ENCODE measurements around the gene CCDC18.
A peak's percentile ranks its signal among the peaks of the same experiment; 100 is the strongest.

The CCDC18 gene

DNA sequence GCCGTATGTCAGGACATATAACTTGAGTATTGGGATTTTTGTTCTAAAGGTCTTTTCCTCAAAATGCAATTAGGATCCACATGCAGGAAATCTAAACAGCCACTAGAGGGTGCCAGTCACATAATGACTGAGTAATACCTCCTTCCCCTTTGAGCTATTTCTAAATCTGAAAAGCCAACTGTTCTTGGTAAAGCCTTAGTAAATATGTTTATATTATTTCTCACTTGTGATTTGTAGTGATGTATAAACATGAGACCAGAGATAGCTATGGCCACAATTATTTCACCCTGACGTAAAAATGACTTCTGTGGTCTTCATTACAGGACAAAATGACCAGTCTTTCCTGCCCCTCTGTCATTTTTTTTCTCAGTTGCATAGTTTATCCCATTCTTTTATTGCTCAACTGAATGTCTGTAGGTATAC lies 124.2 kb downstream of the CCDC18 start:
- DNase-seq (ENCODE audit: low read depth in 2 of 2) = peak in 1 of 2 donors; percentile 39

DNA sequence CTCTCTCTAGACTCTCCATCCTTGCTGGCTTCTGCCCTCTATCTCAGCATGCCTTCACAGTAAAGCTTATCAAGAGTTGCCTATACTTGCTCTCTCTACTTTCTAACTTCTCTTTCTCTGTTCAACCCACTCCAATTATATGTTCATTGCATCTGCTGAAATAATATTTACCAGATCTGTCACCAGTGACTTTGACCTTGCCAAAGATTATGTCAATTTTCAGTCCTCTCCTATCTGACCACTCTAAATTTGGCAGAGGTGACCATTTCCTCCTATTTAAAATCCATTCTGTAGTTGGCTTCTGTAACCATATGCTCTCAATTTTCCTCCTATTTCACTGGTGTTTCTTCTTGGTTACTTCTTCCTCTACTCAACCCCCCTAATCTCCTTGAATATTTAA lies 126.4 kb downstream of the CCDC18 start:
- no peak for DNase-seq (ENCODE audit: low read depth in 2 of 2)

DNA sequence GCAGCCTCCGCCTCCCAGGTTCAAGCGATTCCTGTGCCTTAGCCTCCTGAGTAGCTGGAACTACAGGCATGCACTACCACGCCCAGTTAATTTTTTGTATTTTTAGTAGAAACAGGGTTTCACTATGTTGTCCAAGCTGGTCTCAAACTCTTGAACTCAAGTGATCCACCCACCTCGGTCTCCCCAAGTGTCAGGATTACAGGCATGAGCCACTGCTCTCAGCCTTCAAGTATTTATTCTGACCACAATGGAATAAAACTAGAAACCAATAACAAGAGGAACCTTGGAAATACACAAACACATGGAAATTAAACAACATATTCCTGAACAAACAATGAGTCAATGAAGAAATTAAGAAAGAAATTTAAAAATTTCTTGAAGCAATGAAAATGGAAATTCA lies 132.5 kb downstream of the CCDC18 start:
- no peak for DNase-seq (ENCODE audit: low read depth in 2 of 2)

DNA sequence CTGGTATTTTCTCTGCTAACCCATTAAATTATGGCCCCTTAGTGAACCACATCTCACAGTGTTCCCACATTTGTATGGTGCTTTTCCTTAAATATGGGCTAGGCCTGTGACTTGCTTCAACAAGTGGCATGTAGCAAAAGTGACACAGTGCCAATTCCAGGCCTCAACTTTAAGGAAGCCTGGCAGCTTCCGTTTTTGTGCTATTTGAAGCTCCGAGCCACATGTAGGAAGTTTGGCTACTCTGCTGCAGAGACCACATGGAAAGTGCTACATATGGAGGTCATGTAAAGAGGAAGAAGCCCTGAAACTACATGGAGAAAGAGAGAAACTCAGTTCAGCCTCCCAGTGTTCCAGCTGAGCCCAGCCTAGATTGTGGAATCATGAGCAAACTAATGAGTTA lies 136.7 kb downstream of the CCDC18 start:
- DNase-seq (ENCODE audit: low read depth in 2 of 2) = no peak

DNA sequence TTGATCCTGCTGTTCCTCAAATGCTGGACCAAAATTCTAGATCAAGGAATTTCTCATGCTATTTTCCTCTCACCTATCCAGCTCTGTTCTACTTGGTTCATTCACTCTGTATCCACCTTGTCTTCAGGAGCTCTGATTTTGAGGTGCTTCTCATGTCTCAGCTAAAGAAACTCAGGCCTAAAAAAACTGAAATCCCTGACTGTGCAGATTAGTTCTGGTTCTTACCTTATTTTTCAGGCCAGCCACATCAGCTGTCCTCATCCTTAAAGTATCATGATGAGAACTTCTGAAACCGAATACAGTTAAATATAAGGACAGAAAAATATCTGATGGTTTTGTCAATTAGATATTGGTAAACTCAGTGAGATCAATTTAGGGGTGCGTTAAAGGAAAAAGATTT lies 137.4 kb downstream of the CCDC18 start:
- DNase-seq (ENCODE audit: low read depth in 2 of 2) = no peak

DNA sequence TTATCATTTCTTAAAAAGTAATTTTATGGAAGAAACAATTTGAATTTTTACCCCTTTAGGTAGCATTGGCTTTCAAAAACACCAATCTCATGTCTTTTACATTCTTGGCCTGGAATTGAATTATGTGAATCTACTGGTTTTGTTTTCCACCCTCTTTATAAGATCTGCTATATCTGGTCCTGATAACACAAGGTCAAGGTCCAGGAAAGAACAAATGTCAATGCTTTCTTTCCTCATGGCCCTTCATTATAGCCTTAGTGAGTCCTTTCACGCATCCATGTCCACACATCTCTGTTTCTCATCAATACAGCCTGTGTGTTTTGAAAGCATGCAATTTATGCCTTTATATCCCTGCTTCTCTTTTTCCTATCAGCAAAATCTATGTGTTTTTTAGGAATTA lies 141.2 kb downstream of the CCDC18 start:
- no peak for DNase-seq (ENCODE audit: low read depth in 2 of 2)

DNA sequence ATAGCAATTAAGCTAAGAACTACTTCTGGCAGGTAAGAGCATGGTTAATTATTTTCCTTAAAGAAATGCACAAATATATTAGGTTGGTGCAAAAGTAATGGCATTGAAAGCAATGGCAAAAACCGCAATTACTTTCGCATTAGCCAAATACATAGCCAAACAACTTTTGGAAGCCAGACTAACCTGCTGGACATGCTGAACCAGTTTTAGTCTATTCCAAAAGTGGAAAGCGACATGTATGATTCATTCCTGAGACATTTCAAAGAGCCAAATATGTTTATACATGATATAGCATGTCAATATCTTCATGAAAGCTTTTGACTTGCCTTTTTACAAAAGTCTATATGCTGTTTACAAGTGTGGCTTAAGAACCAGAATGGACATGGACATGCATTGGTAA lies 141.8 kb downstream of the CCDC18 start:
- DNase-seq (ENCODE audit: low read depth in 2 of 2) = no peak

DNA sequence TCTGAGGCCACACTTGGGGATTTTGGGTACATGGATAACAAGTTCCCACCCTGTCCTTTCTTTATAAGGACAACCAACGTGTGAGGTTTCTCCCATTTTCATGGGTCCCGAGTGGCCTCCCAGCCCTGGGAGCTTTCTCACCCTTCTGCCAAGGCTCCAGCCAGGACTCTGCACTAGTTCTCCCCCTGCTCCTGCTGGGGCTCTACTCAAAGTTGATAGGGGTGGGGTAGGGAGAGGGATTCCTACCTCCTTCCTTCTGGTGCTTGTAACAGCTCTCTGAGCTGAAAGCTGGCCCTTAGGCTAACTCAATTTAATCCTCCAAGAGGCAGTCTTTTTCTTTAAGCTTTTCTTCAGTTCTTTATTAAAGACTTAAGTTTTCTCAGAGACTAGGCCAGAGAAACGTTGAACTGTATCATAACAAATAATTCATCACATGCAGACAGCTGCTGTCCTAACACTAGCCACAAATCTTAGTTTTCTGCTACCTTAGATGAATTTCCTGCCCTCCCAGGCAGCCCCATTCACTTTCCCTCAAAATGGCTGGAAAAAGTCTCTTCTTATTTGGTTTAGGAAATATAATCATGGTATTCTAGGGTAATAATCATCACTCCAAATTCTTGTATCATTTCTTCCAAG lies 142.8 kb downstream of the CCDC18 start:
- DNase-seq (ENCODE audit: low read depth in 2 of 2) = no peak

DNA sequence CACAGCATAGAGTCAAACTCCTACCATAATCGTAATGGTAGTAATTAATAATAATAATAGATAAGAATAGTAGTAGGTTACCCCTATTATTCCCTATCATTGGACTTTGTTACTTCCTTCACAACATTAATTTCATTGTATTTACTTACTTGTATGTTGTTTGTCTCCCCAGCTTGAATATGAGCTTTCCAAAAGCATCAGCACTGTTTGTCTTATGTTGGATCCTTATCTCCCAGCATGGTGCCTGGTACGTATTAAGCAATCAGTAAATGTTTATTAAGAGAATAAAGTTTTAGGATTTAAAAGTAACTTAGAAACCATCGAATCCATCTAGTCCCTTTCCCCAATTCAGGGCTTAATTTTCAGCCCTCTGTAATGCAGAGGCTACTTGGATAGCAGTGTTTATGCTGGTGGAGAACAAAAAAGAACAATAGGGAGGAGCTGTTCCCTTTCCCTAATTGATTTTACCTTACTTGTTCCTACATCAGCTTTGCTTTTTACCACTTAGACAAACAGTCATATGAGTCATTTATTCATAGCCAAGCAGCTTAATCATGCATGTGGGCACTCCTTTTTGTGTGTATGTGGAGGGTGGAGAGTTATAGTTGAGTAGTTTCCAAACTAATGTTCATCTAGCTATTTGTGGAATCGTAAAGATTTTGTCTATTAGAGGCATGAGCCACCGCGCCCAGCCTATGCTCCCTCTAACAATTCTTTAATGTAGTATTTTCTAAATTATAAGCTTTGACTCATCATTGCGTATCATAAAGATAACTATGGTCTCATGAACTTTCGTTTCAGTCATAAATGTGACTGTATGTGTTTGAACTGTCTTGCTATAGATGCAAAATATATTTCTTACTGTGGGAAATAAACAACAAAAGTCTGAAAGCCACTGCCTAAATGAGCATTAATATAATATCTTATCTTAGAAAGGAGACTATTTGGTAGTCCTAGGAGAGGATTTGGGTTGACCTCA lies 144.3 kb downstream of the CCDC18 start:
- no peak for DNase-seq (ENCODE audit: low read depth in 2 of 2)
